Sigmoid colon (tissue), 4 donors: ENCODE data around the gene KRT82.

Experiments
- CTCF ChIP-seq, 4 experiments: fragments of 450-650 bp in 3 of 4; fragments of 200-600 bp in 1 of 4; IDR thresholded peaks; one replicate each; pipeline ENCODE4 v1.5.1; 2016 to 2019; ENCODE audit warnings: antibody characterized with exemption in 4 of 4, mild to moderate bottlenecking in 3 of 4, moderate library complexity in 2 of 4
- EP300 ChIP-seq, 4 donors: sonication (generic); formaldehyde crosslinking; IDR thresholded peaks; one replicate each; pipeline ENCODE4 v1.6.1; 2017; ENCODE audit warnings: antibody characterized with exemption in 4 of 4
- POLR2A ChIP-seq, 2 donors: fragments of 450-650 bp; IDR thresholded peaks; one replicate each; pipeline ENCODE4 v1.6.1; 2016; ENCODE audit warnings: antibody characterized with exemption in 2 of 2, mild to moderate bottlenecking in 2 of 2, moderate library complexity in 2 of 2
- POLR2AphosphoS5 ChIP-seq, 4 donors: sonication (generic); formaldehyde crosslinking; IDR thresholded peaks; one replicate each; pipeline ENCODE4 v1.6.1; 2017; ENCODE audit warnings: antibody characterized with exemption in 4 of 4

- TF ChIP-seq POLR2A (IDR thresholded peaks at IDR 0.05) (no peak), CTCF (IDR thresholded peaks at IDR 0.05) (no peak), POLR2AphosphoS5 (IDR thresholded peaks at IDR 0.05) (no peak), EP300 (IDR thresholded peaks at IDR 0.05) (no peak)
Measured at GRCh38 chr12:52448228-52448627, 42.1 kb upstream of the KRT82 start.
